CD14-positive monocyte (primary cell): Measurements from ENCODE around the gene GAS7. TPM values are rescaled to one million over a fixed set of nuclear protein-coding genes. Genes with fewer than 3 reads are reported as not detected.

Experiments
- DNase-seq, 3 donors: peaks; one replicate each; pipeline ENCODE4 v3.0.0-alpha.2; 2011 to 2022
- H2AFZ ChIP-seq: 2 replicates; pipeline ENCODE4 v1.6.0; 2012; ENCODE audit warnings: mild to moderate bottlenecking, low read depth, low read length, inconsistent platforms; ENCODE audit not compliant: insufficient read depth, poor library complexity, severe bottlenecking
- H3K27ac ChIP-seq, 2 donors: 1 replicate in 1 of 2; 2 replicates in 1 of 2; pipeline ENCODE4 v1.5.1; 2012 to 2013; ENCODE audit warnings: low read length in 2 of 2, control low read depth in 1 of 2, inconsistent platforms in 1 of 2, low read depth in 1 of 2, mild to moderate bottlenecking in 1 of 2
- H3K27me3 ChIP-seq, 2 donors: one replicate each; pipeline versions ENCODE4 v1.6.0 to v1.6.1; 2011 to 2013; ENCODE audit warnings: low read length in 2 of 2; ENCODE audit not compliant: control insufficient read depth in 2 of 2, insufficient read depth in 2 of 2
- H3K36me3 ChIP-seq, 2 donors: replicated peaks in 1 of 2; 1 replicate in 1 of 2; 2 replicates in 1 of 2; pipeline versions ENCODE4 v1.5.1 to v1.6.1; 2012 to 2013; ENCODE audit warnings: low read length in 2 of 2, control low read depth in 1 of 2, inconsistent platforms in 1 of 2, mild to moderate bottlenecking in 1 of 2; ENCODE audit not compliant: insufficient read depth in 2 of 2, control insufficient read depth in 1 of 2
- H3K4me1 ChIP-seq, 2 donors: 1 replicate in 1 of 2; 2 replicates in 1 of 2; pipeline versions ENCODE4 v1.5.1 to v1.6.1; 2012 to 2013; ENCODE audit warnings: low read length in 2 of 2, control low read depth in 1 of 2, inconsistent platforms in 1 of 2, mild to moderate bottlenecking in 1 of 2, moderate library complexity in 1 of 2; ENCODE audit not compliant: insufficient read depth in 2 of 2, control insufficient read depth in 1 of 2
- H3K4me2 ChIP-seq: replicated peaks from 2 replicates; pipeline ENCODE3; 2012; ENCODE audit warnings: low read length, moderate library complexity, mild to moderate bottlenecking; ENCODE audit not compliant: poor library complexity, severe bottlenecking; ENCODE audit errors: extremely low read depth
- H3K4me3 ChIP-seq, 3 experiments: fragments of 200-600 bp in 1 of 3; sonication (generic) in 1 of 3; replicated peaks in 1 of 3; 1 replicate in 2 of 3; 2 replicates in 1 of 3; pipeline ENCODE4 v1.5.1; 2011 to 2013; ENCODE audit warnings: low read length in 3 of 3, mild to moderate bottlenecking in 3 of 3, control low read depth in 2 of 3, low read depth in 2 of 3, inconsistent platforms in 1 of 3, moderate library complexity in 1 of 3
- H3K79me2 ChIP-seq: 2 replicates; pipeline ENCODE4 v1.6.0; 2012; ENCODE audit warnings: mild to moderate bottlenecking, control low read depth, inconsistent platforms, low read length, moderate library complexity; ENCODE audit not compliant: insufficient read depth
- H3K9ac ChIP-seq: 2 replicates; pipeline ENCODE4 v1.6.0; 2017; ENCODE audit warnings: low read length, mild to moderate bottlenecking; ENCODE audit not compliant: insufficient read depth, poor library complexity, severe bottlenecking
- H3K9me3 ChIP-seq, 2 donors: replicated peaks in 1 of 2; 1 replicate in 1 of 2; 2 replicates in 1 of 2; pipeline versions ENCODE4 v1.5.1 to v1.6.1; 2012 to 2013; ENCODE audit warnings: low read length in 2 of 2, control low read depth in 1 of 2; ENCODE audit not compliant: control insufficient read depth in 1 of 2, insufficient read depth in 1 of 2
- H4K20me1 ChIP-seq: 2 replicates; pipeline ENCODE4 v1.6.0; 2012; ENCODE audit warnings: mild to moderate bottlenecking, low read length, control low read depth, moderate library complexity; ENCODE audit not compliant: insufficient read depth
- H3K27ac Mint-ChIP-seq, 7 donors: one replicate each; pipeline ENCODE4 v1.8.0; 2020; ENCODE audit warnings: mild to moderate bottlenecking in 7 of 7, mixed read lengths in 7 of 7, moderate library complexity in 6 of 7, inconsistent platforms in 2 of 7
- H3K27me3 Mint-ChIP-seq, 3 donors: one replicate each; pipeline ENCODE4 v1.8.0; 2021 to 2022; ENCODE audit warnings: low read depth in 3 of 3, mild to moderate bottlenecking in 3 of 3, mixed read lengths in 3 of 3, moderate library complexity in 3 of 3, inconsistent platforms in 1 of 3
- H3K36me3 Mint-ChIP-seq, 2 donors: one replicate each; pipeline ENCODE4 v1.8.0; 2020; ENCODE audit warnings: mixed read lengths in 2 of 2, inconsistent platforms in 1 of 2, mild to moderate bottlenecking in 1 of 2
- H3K4me1 Mint-ChIP-seq: one replicate; pipeline ENCODE4 v1.8.0; 2020; ENCODE audit warnings: mild to moderate bottlenecking, mixed read lengths
- H3K4me3 Mint-ChIP-seq, 2 donors: one replicate each; pipeline ENCODE4 v1.8.0; 2020; ENCODE audit warnings: mild to moderate bottlenecking in 2 of 2, mixed read lengths in 2 of 2, moderate library complexity in 1 of 2
- H3K9me3 Mint-ChIP-seq, 7 donors: one replicate each; pipeline ENCODE4 v1.8.0; 2020 to 2022; ENCODE audit warnings: mixed read lengths in 7 of 7, mild to moderate bottlenecking in 6 of 7, moderate library complexity in 6 of 7, inconsistent platforms in 2 of 7
- WGBS: methylation state at CpG from one replicate; pipeline ENCODE4 v1.1.5; 2013; ENCODE audit warnings: missing lambda C conversion rate; ENCODE audit not compliant: insufficient coverage; 5-methylcytosine and 5-hydroxymethylcytosine counted together
- intact Hi-C, 2 donors: fragments of 100-400 bp; cut with micrococcal nuclease; formaldehyde crosslinking; loops; one replicate each; pipeline versions ENCODE4 v1.15.0 to v1.15.1; 2023
- polyA plus RNA-seq, 3 donors: library from polyadenylated mRNA; depleted of rRNA in 1 of 3; unstranded in 2 of 3; stranded (reverse) in 1 of 3; fragments of 300-500 nt in 2 of 3; fragments of >200 nt in 1 of 3; fragmentation: Illumina TruSeq in 2 of 3; gene quantifications; 1 replicate in 2 of 3; 2 replicates in 1 of 3; pipeline ENCODE4 v1.2.3, GENCODE V29; 2012 to 2021
- TF ChIP-seq, protein P1 (sequence below): fragments of 200-600 bp; IDR thresholded peaks from one replicate; pipeline ENCODE4 v1.8.0; 2022; ENCODE audit warnings: antibody characterized with exemption, mild to moderate bottlenecking

Gene GAS7
- polyA plus RNA-seq, 3 donors, result 53.1 to 91.9 (median 66.6) TPM

DNA sequence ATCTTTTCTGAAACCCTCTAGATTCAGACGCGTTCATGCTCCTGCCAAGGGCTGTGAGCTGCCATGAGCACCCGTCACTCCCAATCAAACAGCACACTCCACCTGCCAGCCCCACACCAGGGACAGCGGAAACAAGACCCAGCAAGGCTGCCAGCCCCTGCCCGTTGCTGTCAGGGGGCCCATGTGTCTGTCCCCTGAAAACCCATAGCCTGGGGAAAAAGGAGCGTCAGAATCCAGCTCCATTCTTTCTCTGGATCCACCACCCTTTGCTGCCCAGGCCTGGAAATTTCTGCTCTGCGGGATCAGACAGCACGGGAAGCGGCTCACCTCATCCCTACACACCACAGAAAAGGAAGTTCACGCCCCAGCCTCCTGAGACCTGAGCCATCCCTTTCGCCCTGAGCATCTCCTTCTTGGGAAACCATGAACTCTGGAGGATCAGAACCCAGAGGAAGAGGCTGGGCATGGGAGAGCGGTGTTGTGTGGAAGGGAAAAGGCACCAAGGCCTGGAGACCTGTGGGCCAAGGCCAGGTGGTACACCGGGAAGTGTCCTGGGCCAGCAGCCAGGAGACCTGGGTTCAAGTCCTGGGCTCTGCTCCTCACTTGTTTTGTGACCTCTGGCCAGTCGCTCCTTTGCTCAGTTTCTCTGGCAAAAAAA, 241.8 kb downstream of the GAS7 start:
- no peaks in the 10 kb centered on the region for H3K9me3 ChIP-seq
- TF ChIP-seq, protein P1, sequence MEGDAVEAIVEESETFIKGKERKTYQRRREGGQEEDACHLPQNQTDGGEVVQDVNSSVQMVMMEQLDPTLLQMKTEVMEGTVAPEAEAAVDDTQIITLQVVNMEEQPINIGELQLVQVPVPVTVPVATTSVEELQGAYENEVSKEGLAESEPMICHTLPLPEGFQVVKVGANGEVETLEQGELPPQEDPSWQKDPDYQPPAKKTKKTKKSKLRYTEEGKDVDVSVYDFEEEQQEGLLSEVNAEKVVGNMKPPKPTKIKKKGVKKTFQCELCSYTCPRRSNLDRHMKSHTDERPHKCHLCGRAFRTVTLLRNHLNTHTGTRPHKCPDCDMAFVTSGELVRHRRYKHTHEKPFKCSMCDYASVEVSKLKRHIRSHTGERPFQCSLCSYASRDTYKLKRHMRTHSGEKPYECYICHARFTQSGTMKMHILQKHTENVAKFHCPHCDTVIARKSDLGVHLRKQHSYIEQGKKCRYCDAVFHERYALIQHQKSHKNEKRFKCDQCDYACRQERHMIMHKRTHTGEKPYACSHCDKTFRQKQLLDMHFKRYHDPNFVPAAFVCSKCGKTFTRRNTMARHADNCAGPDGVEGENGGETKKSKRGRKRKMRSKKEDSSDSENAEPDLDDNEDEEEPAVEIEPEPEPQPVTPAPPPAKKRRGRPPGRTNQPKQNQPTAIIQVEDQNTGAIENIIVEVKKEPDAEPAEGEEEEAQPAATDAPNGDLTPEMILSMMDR, result no peak
- no peak overlapping the region for H2AFZ ChIP-seq
- Mint-ChIP-seq H3K4me3 (no peak overlapping the region), H3K9me3 (no peaks in the 10 kb centered on the region), H3K4me1 (peaks cover 16% of the 10 kb centered on the region), H3K36me3 (peaks cover 49 to 83% of the 10 kb centered on the region in 2 donors), H3K27ac (peak overlapping the region in 6 of 7 donors; percentile 8 to 58 (median 44)), H3K27me3 (peaks cover 0 to 2% (median 0%) of the 10 kb centered on the region in 3 donors)
- no peak overlapping the region for H3K4me3 ChIP-seq
- DNase-seq, result no peak
- H3K79me2 ChIP-seq, result peaks cover 72% of the 10 kb centered on the region
- peaks cover 100% of the 10 kb centered on the region for H4K20me1 ChIP-seq
- no peaks in the 10 kb centered on the region for H3K27me3 ChIP-seq
- H3K9ac ChIP-seq, result no peak overlapping the region
- H3K36me3 ChIP-seq, result peaks cover 58 to 74% of the 10 kb centered on the region in 2 donors
- WGBS, result 93% methylated on average over 11 of the region's 14 CpGs
- H3K4me2 ChIP-seq, result no peak overlapping the region
- peak overlapping the region in 1 of 2 donors; percentile 26 for H3K27ac ChIP-seq
- intact Hi-C loops, result no loop called here
- H3K4me1 ChIP-seq, result peaks cover 12 to 14% of the 10 kb centered on the region in 2 donors

DNA sequence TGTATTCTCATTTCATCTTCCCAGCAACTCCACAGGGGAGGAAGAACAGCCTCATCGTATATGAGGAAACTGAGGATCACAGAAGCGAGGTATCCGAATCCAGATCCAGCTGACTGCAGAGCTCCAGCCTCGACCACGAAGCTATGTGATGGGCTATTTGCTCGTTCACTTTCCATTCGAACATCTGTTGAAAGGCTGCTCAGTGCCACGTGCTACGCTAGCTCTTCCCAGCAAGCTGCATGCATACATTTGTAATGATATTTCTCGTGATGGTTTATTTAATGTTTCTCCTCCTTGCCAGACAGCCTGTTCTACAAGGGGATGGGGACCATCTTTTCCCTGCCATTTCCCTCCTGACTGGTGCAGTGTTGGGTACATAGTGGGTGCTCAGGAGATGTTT, 244.9 kb downstream of the GAS7 start:
- intact Hi-C loops, result no loop called here
- Mint-ChIP-seq H3K27me3 (peaks cover 0 to 2% (median 0%) of the 10 kb centered on the region in 3 donors), H3K4me1 (no peaks in the 10 kb centered on the region), H3K27ac (peak overlapping the region in 3 of 7 donors; percentile 8 to 66 (median 46)), H3K9me3 (no peaks in the 10 kb centered on the region), H3K4me3 (no peak overlapping the region), H3K36me3 (peaks cover 48 to 92% of the 10 kb centered on the region in 2 donors)
- H2AFZ ChIP-seq, result no peak overlapping the region
- no peak overlapping the region for H3K4me2 ChIP-seq
- no peak overlapping the region for H3K4me3 ChIP-seq
- H3K27me3 ChIP-seq, result no peaks in the 10 kb centered on the region
- DNase-seq, result no peak
- H3K4me1 ChIP-seq, result no peaks in the 10 kb centered on the region
- no peak overlapping the region for H3K9ac ChIP-seq
- peaks cover 100% of the 10 kb centered on the region for H4K20me1 ChIP-seq
- H3K27ac ChIP-seq, result no peak overlapping the region
- TF ChIP-seq, protein P1, result no peak
- no peaks in the 10 kb centered on the region for H3K9me3 ChIP-seq
- H3K36me3 ChIP-seq, result peaks cover 66 to 94% of the 10 kb centered on the region in 2 donors
- peaks cover 52% of the 10 kb centered on the region for H3K79me2 ChIP-seq
- WGBS, result 93% methylated on average over 9 of the region's 10 CpGs
